Esophagus muscularis mucosa (tissue), 4 donors: ENCODE measurements around the gene MDFIC. TPM values are rescaled to one million over a fixed set of nuclear protein-coding genes. Genes with fewer than 3 reads are reported as not detected.

Source experiments
- DNase-seq: peaks from one replicate; pipeline ENCODE4 v3.0.0-alpha.2; 2017; ENCODE audit errors: extremely low spot score
- H3K27ac ChIP-seq, 4 donors: fragments of 200-600 bp; sonication (generic); replicated peaks in 1 of 4; 1 replicate in 3 of 4; 2 replicates in 1 of 4; pipeline ENCODE4 v1.5.1; 2016 to 2019; ENCODE audit warnings: mild to moderate bottlenecking in 1 of 4
- H3K27me3 ChIP-seq, 4 donors: fragments of 200-600 bp; sonication (generic); one replicate each; pipeline versions ENCODE4 v1.5.1 to v1.6.0; 2016 to 2019
- H3K36me3 ChIP-seq, 4 donors: fragments of 200-600 bp; sonication (generic); one replicate each; pipeline ENCODE4 v1.5.1; 2016 to 2019
- H3K4me1 ChIP-seq, 4 donors: fragments of 200-600 bp; sonication (generic); one replicate each; pipeline ENCODE4 v1.5.1; 2016 to 2019
- H3K4me3 ChIP-seq, 4 donors: fragments of 200-600 bp; sonication (generic); 1 replicate in 2 of 4; 2 replicates in 2 of 4; pipeline ENCODE4 v1.5.1; 2016 to 2019; ENCODE audit warnings: mild to moderate bottlenecking in 4 of 4, moderate library complexity in 1 of 4
- H3K9me3 ChIP-seq, 4 donors: fragments of 200-600 bp; sonication (generic); 1 replicate in 3 of 4; 2 replicates in 1 of 4; pipeline ENCODE4 v1.5.1; 2016 to 2019
- EP300 ChIP-seq: sonication (generic); formaldehyde crosslinking; IDR thresholded peaks from one replicate; pipeline ENCODE4 v1.6.1; 2017; ENCODE audit warnings: antibody characterized with exemption
- POLR2A ChIP-seq: fragments of 450-650 bp; IDR thresholded peaks from one replicate; pipeline ENCODE4 v1.6.1; 2017; ENCODE audit warnings: antibody characterized with exemption, moderate library complexity, mild to moderate bottlenecking, low read depth
- POLR2AphosphoS5 ChIP-seq, 2 donors: sonication (generic); formaldehyde crosslinking; IDR thresholded peaks; one replicate each; pipeline ENCODE4 v1.6.1; 2017; ENCODE audit warnings: antibody characterized with exemption in 2 of 2
- WGBS: methylation state at CpG from one replicate; pipeline ENCODE4 v1.1.5; 2018; 5-methylcytosine and 5-hydroxymethylcytosine counted together
- intact Hi-C: fragments of 100-400 bp; cut with DNase I; formaldehyde crosslinking; loops from one replicate; pipeline ENCODE4 v1.15.1; 2023
- total RNA-seq, 4 donors: library from RNA; depleted of rRNA; stranded (reverse); fragments of >200 nt; gene quantifications; one replicate each; pipeline versions ENCODE4 v1.1.0 to v1.2.1, GENCODE V29; 2016
- TF ChIP-seq, protein P1 (sequence below), 3 experiments: fragments of 200-600 bp in 2 of 3; fragments of 450-650 bp in 1 of 3; sonication (generic) in 2 of 3; IDR thresholded peaks; one replicate each; pipeline ENCODE4 v1.5.1; 2017 to 2019; ENCODE audit warnings: antibody characterized with exemption in 3 of 3, mild to moderate bottlenecking in 2 of 3, moderate library complexity in 1 of 3

MDFIC gene
- total RNA-seq, 4 donors from 2014 or later, result 34.5 to 71.3 (median 36.5) TPM

- Histone ChIP-seq H3K36me3 (peaks cover 0 to 4% (median 0%) of the 10 kb centered on the region in 4 donors), H3K4me3 (no peak overlapping the region), H3K27ac (no peak overlapping the region), H3K27me3 (no peaks in the 10 kb centered on the region), H3K9me3 (no peaks in the 10 kb centered on the region), H3K4me1 (peaks cover 25 to 33% (median 28%) of the 10 kb centered on the region in 4 donors)
- TF ChIP-seq, protein P1, sequence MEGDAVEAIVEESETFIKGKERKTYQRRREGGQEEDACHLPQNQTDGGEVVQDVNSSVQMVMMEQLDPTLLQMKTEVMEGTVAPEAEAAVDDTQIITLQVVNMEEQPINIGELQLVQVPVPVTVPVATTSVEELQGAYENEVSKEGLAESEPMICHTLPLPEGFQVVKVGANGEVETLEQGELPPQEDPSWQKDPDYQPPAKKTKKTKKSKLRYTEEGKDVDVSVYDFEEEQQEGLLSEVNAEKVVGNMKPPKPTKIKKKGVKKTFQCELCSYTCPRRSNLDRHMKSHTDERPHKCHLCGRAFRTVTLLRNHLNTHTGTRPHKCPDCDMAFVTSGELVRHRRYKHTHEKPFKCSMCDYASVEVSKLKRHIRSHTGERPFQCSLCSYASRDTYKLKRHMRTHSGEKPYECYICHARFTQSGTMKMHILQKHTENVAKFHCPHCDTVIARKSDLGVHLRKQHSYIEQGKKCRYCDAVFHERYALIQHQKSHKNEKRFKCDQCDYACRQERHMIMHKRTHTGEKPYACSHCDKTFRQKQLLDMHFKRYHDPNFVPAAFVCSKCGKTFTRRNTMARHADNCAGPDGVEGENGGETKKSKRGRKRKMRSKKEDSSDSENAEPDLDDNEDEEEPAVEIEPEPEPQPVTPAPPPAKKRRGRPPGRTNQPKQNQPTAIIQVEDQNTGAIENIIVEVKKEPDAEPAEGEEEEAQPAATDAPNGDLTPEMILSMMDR (IDR thresholded peaks at IDR 0.05), result no peak
- TF ChIP-seq POLR2AphosphoS5 (IDR thresholded peaks at IDR 0.05), result no peak
- 57% methylated on average over 2 of the region's 2 CpGs for WGBS
- no peak for DNase-seq
- intact Hi-C loops, result no loop called here
These were observed 53.5 kb downstream of the MDFIC start for GRCh38 chr7:114975401-114975800.

- intact Hi-C loops, result no loop called here
- no peaks in the 10 kb centered on the region for H3K27me3 ChIP-seq
- peaks cover 27 to 33% (median 28%) of the 10 kb centered on the region in 4 donors for H3K4me1 ChIP-seq
- H3K36me3 ChIP-seq, result peaks cover 0 to 4% (median 0%) of the 10 kb centered on the region in 4 donors
- TF ChIP-seq, protein P1 (IDR thresholded peaks at IDR 0.05), result no peak
- TF ChIP-seq POLR2A, result no peak
- TF ChIP-seq POLR2AphosphoS5 (IDR thresholded peaks at IDR 0.05), result no peak
- no peak for TF ChIP-seq EP300
- WGBS, result 74% methylated on average over 4 of the region's 4 CpGs
- H3K27ac ChIP-seq, result no peak overlapping the region
- H3K9me3 ChIP-seq, result no peaks in the 10 kb centered on the region
- DNase-seq, result no peak
- no peak overlapping the region for H3K4me3 ChIP-seq
These were observed 54.8 kb downstream of the MDFIC start for GRCh38 chr7:114976666-114977065.

GRCh38 chr7:114977277-114977676 is 55.4 kb downstream of the MDFIC start:
- no peaks in the 10 kb centered on the region for H3K27me3 ChIP-seq
- H3K9me3 ChIP-seq, result no peaks in the 10 kb centered on the region
- no peak overlapping the region for H3K27ac ChIP-seq
- H3K4me3 ChIP-seq, result no peak overlapping the region
- TF ChIP-seq EP300 (no peak), POLR2AphosphoS5 (IDR thresholded peaks at IDR 0.05) (no peak), POLR2A (no peak)
- DNase-seq, result no peak
- intact Hi-C loops, result no loop called here
- H3K4me1 ChIP-seq, result peaks cover 22 to 31% (median 27%) of the 10 kb centered on the region in 4 donors
- WGBS, result 75% methylated on average over 1 of the region's 1 CpG
- H3K36me3 ChIP-seq, result peaks cover 0 to 4% (median 0%) of the 10 kb centered on the region in 4 donors

GRCh38 chr7:114979388-114979787 is 57.5 kb downstream of the MDFIC start:
- H3K27ac ChIP-seq, result no peak overlapping the region
- H3K9me3 ChIP-seq, result no peaks in the 10 kb centered on the region
- H3K36me3 ChIP-seq, result peaks cover 0 to 12% (median 0%) of the 10 kb centered on the region in 4 donors
- intact Hi-C loops, result no loop called here
- peaks cover 9 to 17% (median 14%) of the 10 kb centered on the region in 4 donors for H3K4me1 ChIP-seq
- TF ChIP-seq, protein P1 (IDR thresholded peaks at IDR 0.05), result no peak
- TF ChIP-seq EP300 (no peak), POLR2AphosphoS5 (IDR thresholded peaks at IDR 0.05) (peak; percentile 37), POLR2A (no peak)
- no peak overlapping the region for H3K4me3 ChIP-seq
- DNase-seq, result no peak
- H3K27me3 ChIP-seq, result no peaks in the 10 kb centered on the region
- 39% methylated on average over 7 of the region's 7 CpGs for WGBS

- Histone ChIP-seq H3K27ac (no peak overlapping the region), H3K36me3 (peaks cover 0 to 12% (median 0%) of the 10 kb centered on the region in 4 donors), H3K9me3 (no peaks in the 10 kb centered on the region), H3K4me1 (peaks cover 8 to 21% (median 16%) of the 10 kb centered on the region in 4 donors), H3K27me3 (no peaks in the 10 kb centered on the region), H3K4me3 (no peak overlapping the region)
- DNase-seq, result no peak
- TF ChIP-seq, protein P1 (IDR thresholded peaks at IDR 0.05), result no peak
- TF ChIP-seq POLR2A (no peak), POLR2AphosphoS5 (IDR thresholded peaks at IDR 0.05) (no peak), EP300 (no peak)
- 75% methylated on average over 4 of the region's 4 CpGs for WGBS
- intact Hi-C loops, result no loop called here
These were observed 58.1 kb downstream of the MDFIC start for GRCh38 chr7:114979803-114980507.
